AG04449 (cell line): ENCODE data around the gene IFNAR1.
A peak's percentile ranks its signal among the peaks of the same experiment; 100 is the strongest.

Experiments
- CTCF ChIA-PET: fragments of 350-600 bp; formaldehyde crosslinking; extraction: SDS; loops from one replicate; lab custom pipeline; 2021; ENCODE audit warnings: antibody characterized with exemption; lab: Yijun Ruan, JAX
- POLR2A ChIA-PET: fragments of 400-600, 350-600 bp; formaldehyde crosslinking; extraction: SDS; loops from one replicate; lab custom pipeline; 2020; ENCODE audit warnings: antibody characterized with exemption, inconsistent platforms; lab: Yijun Ruan, JAX
- DNase-seq: peaks from one replicate; pipeline ENCODE4 v3.0.0-alpha.2; 2010; ENCODE audit warnings: low read depth, low spot score
- H3K4me3 ChIP-seq: 2 replicates; pipeline ENCODE4 v1.5.1; 2011; ENCODE audit warnings: low read depth, mild to moderate bottlenecking, control low read depth, low read length
- CTCF ChIP-seq: IDR thresholded peaks from one replicate; pipeline ENCODE4 v1.5.1; 2011; ENCODE audit warnings: mild to moderate bottlenecking, moderate library complexity, low read length, control low read depth, inconsistent platforms; ENCODE audit not compliant: insufficient read depth; ENCODE audit errors: missing control alignments

The IFNAR1 gene

GRCh38 chr21:33403786-33404585 lies 79.2 kb downstream of the IFNAR1 start:
- no peak for DNase-seq
- TF ChIP-seq CTCF, result no peak
- peak overlapping the region; percentile 71 for H3K4me3 ChIP-seq
- CTCF ChIA-PET, result interaction anchor here (0.9 to 2.1 kb wide), 5 partner anchors 8 to 42 kb away, joined by 3 to 7 read pairs (median 3); no protein-coding TSS in a partner anchor
- POLR2A ChIA-PET, result interaction anchor here (0.7 to 1.0 kb wide), 2 partner anchors 24 to 1749 kb away, joined by 4 to 6 read pairs; no protein-coding TSS in a partner anchor

GRCh38 chr21:33406493-33406892 lies 81.7 kb downstream of the IFNAR1 start:
- TF ChIP-seq CTCF, result no peak
- H3K4me3 ChIP-seq, result no peak overlapping the region
- POLR2A ChIA-PET, result no interaction called here
- CTCF ChIA-PET, result interaction anchor here (1.0 to 2.1 kb wide), 4 partner anchors 38 to 207 kb away, joined by 4 to 12 read pairs (median 6); no protein-coding TSS in a partner anchor
- no peak for DNase-seq
